Endothelial cell of umbilical vein (primary cell): ENCODE data around the gene ACP4. TPM values are rescaled to one million over a fixed set of nuclear protein-coding genes. Genes with fewer than 3 reads are reported as not detected.

Experiments
- BruUV-seq: library from RNA; stranded (reverse); fragments of 400-500 nt; replicated peaks from 2 replicates; lab custom pipeline; 2021; lab: Mats Ljungman, UMichigan
- CTCF ChIA-PET: fragments of 300-600, 350-600 bp; sonication (Branson Sonifier 250); formaldehyde crosslinking; loops from one replicate; lab custom pipeline; 2021; ENCODE audit warnings: antibody characterized with exemption, inconsistent platforms; lab: Charles Lee
- POLR2A ChIA-PET: fragments of 300-600, 350-600 bp; sonication (Branson Sonifier 250); formaldehyde crosslinking; loops from one replicate; lab custom pipeline; 2021; ENCODE audit warnings: antibody characterized with exemption, inconsistent platforms; lab: Charles Lee
- DNase-seq: peaks from one replicate; pipeline ENCODE4 v3.0.0-alpha.2; 2011; ENCODE audit warnings: low read depth, low spot score
- FAIRE-seq: peaks from 2 replicates; lab custom pipeline; 2011; peaks lifted over from hg19 to GRCh38; lab: Jason Lieb, UNC
- H2AFZ ChIP-seq: 2 replicates; pipeline ENCODE4 v1.6.0; 2012; ENCODE audit warnings: low read depth, low read length, control low read depth, inconsistent platforms
- H3K27ac ChIP-seq: 2 replicates; pipeline ENCODE4 v1.5.1; 2011; ENCODE audit warnings: low read depth, mild to moderate bottlenecking, control low read depth, low read length, moderate library complexity; ENCODE audit not compliant: insufficient read depth
- H3K27me3 ChIP-seq, 2 experiments: 2 replicates each; pipeline versions ENCODE4 v1.6.0 to v1.6.1; 2011; ENCODE audit warnings: low read length in 2 of 2, mixed read lengths in 1 of 2; ENCODE audit not compliant: control insufficient read depth in 2 of 2, insufficient read depth in 2 of 2
- H3K36me3 ChIP-seq, 2 experiments: 2 replicates in 1 of 2; 3 replicates in 1 of 2; pipeline ENCODE4 v1.5.1; 2011; ENCODE audit warnings: low read length in 2 of 2, mild to moderate bottlenecking in 1 of 2, moderate library complexity in 1 of 2; ENCODE audit not compliant: control insufficient read depth in 2 of 2, insufficient read depth in 2 of 2; ENCODE audit errors: extremely low read depth in 1 of 2
- H3K4me1 ChIP-seq: 3 replicates; pipeline ENCODE4 v1.5.1; 2011; ENCODE audit warnings: mild to moderate bottlenecking, low read length; ENCODE audit not compliant: control insufficient read depth, insufficient read depth; ENCODE audit errors: extremely low read depth
- H3K4me2 ChIP-seq: 2 replicates; pipeline ENCODE4 v1.6.1; 2011; ENCODE audit warnings: low read length, control low read depth, mixed read lengths; ENCODE audit not compliant: insufficient read depth
- H3K4me3 ChIP-seq, 3 experiments: fragments of 200-600 bp in 1 of 3; sonication (generic), shearing (Covaris generic) in 1 of 3; replicated peaks in 1 of 3; 2 replicates each; pipeline ENCODE4 v1.5.1; 2011 to 2016; ENCODE audit warnings: control low read depth in 3 of 3, low read length in 3 of 3, mild to moderate bottlenecking in 2 of 3, inconsistent platforms in 1 of 3, low read depth in 1 of 3, moderate library complexity in 1 of 3; ENCODE audit not compliant: insufficient read depth in 1 of 3
- H3K79me2 ChIP-seq: 2 replicates; pipeline ENCODE4 v1.6.0; 2012; ENCODE audit warnings: low read length, inconsistent platforms; ENCODE audit not compliant: control insufficient read depth, insufficient read depth
- H3K9ac ChIP-seq: replicated peaks from 2 replicates; pipeline ENCODE3; 2011; ENCODE audit warnings: low read length, control low read depth; ENCODE audit not compliant: insufficient read depth; ENCODE audit errors: extremely low read depth
- H3K9me1 ChIP-seq: replicated peaks from 3 replicates; pipeline ENCODE4 v1.6.0; 2011; ENCODE audit warnings: mild to moderate bottlenecking, low read length; ENCODE audit not compliant: control insufficient read depth, insufficient read depth; ENCODE audit errors: extremely low read depth
- H3K9me3 ChIP-seq: replicated peaks from 2 replicates; pipeline ENCODE4 v1.5.1; 2012; ENCODE audit warnings: low read length, inconsistent platforms; ENCODE audit not compliant: control insufficient read depth, insufficient read depth
- H4K20me1 ChIP-seq: replicated peaks from 2 replicates; pipeline ENCODE3; 2011; ENCODE audit warnings: mild to moderate bottlenecking, low read length; ENCODE audit not compliant: control insufficient read depth, insufficient read depth; ENCODE audit errors: extremely low read depth
- CTCF ChIP-seq, 2 donors: IDR thresholded peaks; 1 replicate in 1 of 2; 2 replicates in 1 of 2; pipeline ENCODE4 v1.5.1; 2011; ENCODE audit warnings: low read length in 2 of 2, mild to moderate bottlenecking in 2 of 2, moderate library complexity in 2 of 2, control low read depth in 1 of 2, inconsistent platforms in 1 of 2, low read depth in 1 of 2; ENCODE audit not compliant: insufficient read depth in 1 of 2; ENCODE audit errors: extremely low read depth in 1 of 2
- EZH2 ChIP-seq: IDR thresholded peaks from 2 replicates; pipeline ENCODE4 v1.6.1; 2012; ENCODE audit warnings: borderline replicate concordance, low read depth, mild to moderate bottlenecking, moderate library complexity, low read length, inconsistent platforms; ENCODE audit not compliant: severe bottlenecking
- FOS ChIP-seq: IDR thresholded peaks from 2 replicates; pipeline ENCODE4 v1.6.1; 2011; ENCODE audit warnings: mild to moderate bottlenecking, low read length, moderate library complexity, borderline replicate concordance; ENCODE audit not compliant: insufficient read depth
- GATA2 ChIP-seq: IDR thresholded peaks from 2 replicates; pipeline ENCODE4 v1.7.0; 2011; ENCODE audit warnings: low read depth, mild to moderate bottlenecking, moderate library complexity, mixed read lengths, low read length; ENCODE audit not compliant: insufficient read length, insufficient read depth
- JUN ChIP-seq: IDR thresholded peaks from 2 replicates; pipeline ENCODE4 v1.6.1; 2011; ENCODE audit warnings: borderline replicate concordance, low read depth; ENCODE audit not compliant: insufficient read length, insufficient read depth
- MYC ChIP-seq: IDR thresholded peaks from one replicate; pipeline ENCODE4 v1.6.1; 2011; ENCODE audit warnings: mild to moderate bottlenecking, low read depth, low read length
- POLR2A ChIP-seq: IDR thresholded peaks from 2 replicates; pipeline ENCODE4 v1.6.1; 2012; ENCODE audit warnings: low read depth, mild to moderate bottlenecking, control low read depth, low read length
- POLR2AphosphoS5 ChIP-seq: IDR thresholded peaks from 2 replicates; pipeline ENCODE4 v1.6.1; 2012; ENCODE audit warnings: low read depth, mild to moderate bottlenecking, control low read depth, low read length, moderate library complexity; ENCODE audit not compliant: insufficient read depth
- dilution Hi-C: fragments of 300-500 bp; cut with MboI; formaldehyde crosslinking; loops from one replicate; pipeline ENCODE4 v1.15.0; 2019; ENCODE audit warnings: low sequenced_read_pairs; ENCODE audit not compliant: extremely low pct_ligation_motif_present
- intact Hi-C: fragments of 100-400 bp; cut with micrococcal nuclease; formaldehyde crosslinking; loops from one replicate; pipeline ENCODE4 v1.10.0; 2022
- polyA plus RNA-seq, 4 experiments: library from polyadenylated mRNA; depleted of rRNA in 3 of 4; stranded (reverse) in 3 of 4; unstranded in 1 of 4; fragments of >200 nt; gene quantifications; 2 replicates each; pipeline versions ENCODE4 v1.2.1 to v1.2.3, GENCODE V29; 2011 to 2012; ENCODE audit warnings: missing spikeins in 1 of 4
- total RNA-seq: library from RNA; stranded (reverse); gene quantifications from 2 replicates; pipeline ENCODE4 v1.2.3, GENCODE V29; 2021
- TF ChIP-seq, protein P1 (sequence below): IDR thresholded peaks from 2 replicates; pipeline ENCODE4 v1.6.1; 2011; ENCODE audit not compliant: insufficient read depth, insufficient read length

ACP4 gene
- total and polyA plus RNA-seq, 2 donors (not counting 3 experiments of a cell fraction or from before 2014, with no cell fraction given): not detected

GRCh38 chr19:50829801-50830200 is 39.6 kb downstream of the ACP4 start:
- dilution Hi-C loops: no loop called here
- DNase-seq (no peak), FAIRE-seq (no peak)
- Histone ChIP-seq H3K4me1 (no peaks in the 10 kb centered on the region), H3K79me2 (no peaks in the 10 kb centered on the region), H3K36me3 (no peaks in the 10 kb centered on the region), H3K27ac (no peak overlapping the region), H3K4me3 (no peak overlapping the region), H3K9me3 (no peaks in the 10 kb centered on the region), H3K27me3 (no peaks in the 10 kb centered on the region), H3K4me2 (no peak overlapping the region), H3K9ac (no peak overlapping the region), H4K20me1 (no peaks in the 10 kb centered on the region), H3K9me1 (no peaks in the 10 kb centered on the region), H2AFZ (no peak overlapping the region)
- intact Hi-C loops: no loop called here
- no TSS peak for BruUV-seq
- ChIA-PET POLR2A (no interaction called here), CTCF (no interaction called here)
- TF ChIP-seq EZH2 (no peak), JUN (no peak), FOS (no peak), CTCF (IDR thresholded peaks at IDR 0.05; ENCODE audit: extremely low read depth in 1 of 2, insufficient read depth in 1 of 2, low read depth in 1 of 2, low read length in 2 of 2) (no peak), POLR2A (no peak), MYC (no peak), POLR2AphosphoS5 (no peak), GATA2 (no peak)
- TF ChIP-seq, protein P1, sequence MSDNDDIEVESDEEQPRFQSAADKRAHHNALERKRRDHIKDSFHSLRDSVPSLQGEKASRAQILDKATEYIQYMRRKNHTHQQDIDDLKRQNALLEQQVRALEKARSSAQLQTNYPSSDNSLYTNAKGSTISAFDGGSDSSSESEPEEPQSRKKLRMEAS: no peak
